ENCODE results near the gene NUMA1. TPM values are rescaled to one million over a fixed set of nuclear protein-coding genes. Genes with fewer than 3 reads are reported as not detected.

NUMA1 gene
- total RNA-seq, 3 donors from 2014 or later: 80.8 to 90.6 (median 85.3) TPM

GRCh38 chr11:71998061-71998460 is 82.3 kb downstream of the NUMA1 start:
- peaks cover 35% of the 10 kb centered on the region for H3K4me1 Mint-ChIP-seq (ENCODE audit: low read depth)
- no peak for ATAC-seq
- H3K4me3 Mint-ChIP-seq: peak overlapping the region; percentile 72

GRCh38 chr11:71997594-71997993 is 82.7 kb downstream of the NUMA1 start:
- H3K27me3 Mint-ChIP-seq (ENCODE audit: low read depth): no peaks in the 10 kb centered on the region
- peaks cover 16% of the 10 kb centered on the region for H3K36me3 Mint-ChIP-seq (ENCODE audit: insufficient read depth)
- peaks cover 34% of the 10 kb centered on the region for H3K4me1 Mint-ChIP-seq (ENCODE audit: low read depth)
- H3K4me3 Mint-ChIP-seq: no peak overlapping the region
- DNase-seq (no peak), ATAC-seq (no peak)
- no peaks in the 10 kb centered on the region for H3K9me3 Mint-ChIP-seq

More at GRCh38 chr11:71998061-71998460, 82.3 kb downstream of the NUMA1 start:
- no peak for DNase-seq
- H3K9me3 Mint-ChIP-seq: no peaks in the 10 kb centered on the region
- H3K27me3 Mint-ChIP-seq (ENCODE audit: low read depth): no peaks in the 10 kb centered on the region
- peaks cover 18% of the 10 kb centered on the region for H3K36me3 Mint-ChIP-seq (ENCODE audit: insufficient read depth)

- Mint-ChIP-seq H3K27me3 (ENCODE audit: low read depth) (no peaks in the 10 kb centered on the region), H3K9me3 (no peaks in the 10 kb centered on the region), H3K4me3 (peak overlapping the region; percentile 26)
These were observed 83.4 kb downstream of the NUMA1 start for GRCh38 chr11:71996946-71997345.

GRCh38 chr11:71996517-71996916 is 83.8 kb downstream of the NUMA1 start:
- ATAC-seq: no peak
- H3K4me3 Mint-ChIP-seq: no peak overlapping the region
- no peak for DNase-seq
- H3K36me3 Mint-ChIP-seq (ENCODE audit: insufficient read depth): peaks cover 9% of the 10 kb centered on the region
- H3K4me1 Mint-ChIP-seq (ENCODE audit: low read depth): peaks cover 33% of the 10 kb centered on the region
- no peaks in the 10 kb centered on the region for H3K9me3 Mint-ChIP-seq
- H3K27me3 Mint-ChIP-seq (ENCODE audit: low read depth): no peaks in the 10 kb centered on the region

More at GRCh38 chr11:71996946-71997345, 83.4 kb downstream of the NUMA1 start:
- H3K36me3 Mint-ChIP-seq (ENCODE audit: insufficient read depth): peaks cover 11% of the 10 kb centered on the region
- peaks cover 34% of the 10 kb centered on the region for H3K4me1 Mint-ChIP-seq (ENCODE audit: low read depth)
- DNase-seq: no peak
- no peak for ATAC-seq

GRCh38 chr11:71995726-71996291 is 84.5 kb downstream of the NUMA1 start:
- ATAC-seq (no peak), DNase-seq (no peak)
- Mint-ChIP-seq H3K9me3 (no peaks in the 10 kb centered on the region), H3K4me1 (ENCODE audit: low read depth) (peaks cover 34% of the 10 kb centered on the region), H3K4me3 (no peak overlapping the region), H3K36me3 (ENCODE audit: insufficient read depth) (peaks cover 11% of the 10 kb centered on the region), H3K27me3 (ENCODE audit: low read depth) (no peaks in the 10 kb centered on the region)

- Mint-ChIP-seq H3K4me1 (ENCODE audit: low read depth) (peaks cover 24% of the 10 kb centered on the region), H3K27me3 (ENCODE audit: low read depth) (no peaks in the 10 kb centered on the region), H3K9me3 (no peaks in the 10 kb centered on the region), H3K36me3 (ENCODE audit: insufficient read depth) (peaks cover 16% of the 10 kb centered on the region), H3K4me3 (no peak overlapping the region)
- DNase-seq: no peak
- no peak for ATAC-seq
These were observed 85.6 kb downstream of the NUMA1 start for GRCh38 chr11:71994786-71995185.

- H3K4me1 Mint-ChIP-seq (ENCODE audit: low read depth): peaks cover 6% of the 10 kb centered on the region
- no peaks in the 10 kb centered on the region for H3K27me3 Mint-ChIP-seq (ENCODE audit: low read depth)
- H3K4me3 Mint-ChIP-seq: no peak overlapping the region
- no peak for DNase-seq
- ATAC-seq: no peak
- no peaks in the 10 kb centered on the region for H3K9me3 Mint-ChIP-seq
- peaks cover 15% of the 10 kb centered on the region for H3K36me3 Mint-ChIP-seq (ENCODE audit: insufficient read depth)
These were observed 88.1 kb downstream of the NUMA1 start for GRCh38 chr11:71992136-71992730.

- peaks cover 6% of the 10 kb centered on the region for H3K4me1 Mint-ChIP-seq (ENCODE audit: low read depth)
- no peak for ATAC-seq
These were observed 88.8 kb downstream of the NUMA1 start for GRCh38 chr11:71991494-71991893.

GRCh38 chr11:71990701-71991100 is 89.6 kb downstream of the NUMA1 start:
- peaks cover 19% of the 10 kb centered on the region for H3K36me3 Mint-ChIP-seq (ENCODE audit: insufficient read depth)
- no peak for ATAC-seq
- H3K4me3 Mint-ChIP-seq: no peak overlapping the region

More at GRCh38 chr11:71991494-71991893, 88.8 kb downstream of the NUMA1 start:
- no peak overlapping the region for H3K4me3 Mint-ChIP-seq
- no peaks in the 10 kb centered on the region for H3K27me3 Mint-ChIP-seq (ENCODE audit: low read depth)
- H3K9me3 Mint-ChIP-seq: no peaks in the 10 kb centered on the region
- peaks cover 16% of the 10 kb centered on the region for H3K36me3 Mint-ChIP-seq (ENCODE audit: insufficient read depth)
- DNase-seq: no peak

GRCh38 chr11:71988050-71988449 is 92.3 kb downstream of the NUMA1 start:
- DNase-seq (no peak), ATAC-seq (no peak)
- H3K4me1 Mint-ChIP-seq (ENCODE audit: low read depth): peaks cover 8% of the 10 kb centered on the region
- H3K27me3 Mint-ChIP-seq (ENCODE audit: low read depth): no peaks in the 10 kb centered on the region
- H3K4me3 Mint-ChIP-seq: no peak overlapping the region
- H3K9me3 Mint-ChIP-seq: no peaks in the 10 kb centered on the region
- H3K36me3 Mint-ChIP-seq (ENCODE audit: insufficient read depth): peaks cover 19% of the 10 kb centered on the region

More at GRCh38 chr11:71990701-71991100, 89.6 kb downstream of the NUMA1 start:
- Mint-ChIP-seq H3K27me3 (ENCODE audit: low read depth) (no peaks in the 10 kb centered on the region), H3K4me1 (ENCODE audit: low read depth) (peaks cover 10% of the 10 kb centered on the region), H3K9me3 (no peaks in the 10 kb centered on the region)
- no peak for DNase-seq

GRCh38 chr11:71987521-71987920 is 92.8 kb downstream of the NUMA1 start:
- Mint-ChIP-seq H3K4me3 (no peak overlapping the region), H3K9me3 (no peaks in the 10 kb centered on the region), H3K36me3 (ENCODE audit: insufficient read depth) (peaks cover 19% of the 10 kb centered on the region), H3K4me1 (ENCODE audit: low read depth) (peaks cover 8% of the 10 kb centered on the region), H3K27me3 (ENCODE audit: low read depth) (no peaks in the 10 kb centered on the region)
- DNase-seq (no peak), ATAC-seq (no peak)

GRCh38 chr11:71986131-71986530 is 94.2 kb downstream of the NUMA1 start:
- no peaks in the 10 kb centered on the region for H3K27me3 Mint-ChIP-seq (ENCODE audit: low read depth)
- H3K9me3 Mint-ChIP-seq: no peaks in the 10 kb centered on the region
- H3K4me1 Mint-ChIP-seq (ENCODE audit: low read depth): peaks cover 4% of the 10 kb centered on the region
- peaks cover 21% of the 10 kb centered on the region for H3K36me3 Mint-ChIP-seq (ENCODE audit: insufficient read depth)
- DNase-seq (no peak), ATAC-seq (no peak)
- no peak overlapping the region for H3K4me3 Mint-ChIP-seq

GRCh38 chr11:71979602-71980001 is 100.7 kb downstream of the NUMA1 start:
- peaks cover 2% of the 10 kb centered on the region for H3K4me1 Mint-ChIP-seq (ENCODE audit: low read depth)
- no peaks in the 10 kb centered on the region for H3K9me3 Mint-ChIP-seq
- no peak for ATAC-seq
- DNase-seq: no peak
- peaks cover 12% of the 10 kb centered on the region for H3K36me3 Mint-ChIP-seq (ENCODE audit: insufficient read depth)
- H3K27me3 Mint-ChIP-seq (ENCODE audit: low read depth): no peaks in the 10 kb centered on the region
- H3K4me3 Mint-ChIP-seq: no peak overlapping the region

- ATAC-seq (no peak), DNase-seq (no peak)
- no peaks in the 10 kb centered on the region for H3K9me3 Mint-ChIP-seq
- H3K36me3 Mint-ChIP-seq (ENCODE audit: insufficient read depth): peaks cover 12% of the 10 kb centered on the region
- H3K27me3 Mint-ChIP-seq (ENCODE audit: low read depth): no peaks in the 10 kb centered on the region
- H3K4me1 Mint-ChIP-seq (ENCODE audit: low read depth): peaks cover 2% of the 10 kb centered on the region
- no peak overlapping the region for H3K4me3 Mint-ChIP-seq
These were observed 101.2 kb downstream of the NUMA1 start for GRCh38 chr11:71979094-71979493.

- H3K4me1 Mint-ChIP-seq (ENCODE audit: low read depth): peaks cover 2% of the 10 kb centered on the region
- peak; percentile 38 to 58 for ATAC-seq
- DNase-seq: peak; percentile 44
- peaks cover 12% of the 10 kb centered on the region for H3K36me3 Mint-ChIP-seq (ENCODE audit: insufficient read depth)
- H3K27me3 Mint-ChIP-seq (ENCODE audit: low read depth): no peaks in the 10 kb centered on the region
- H3K4me3 Mint-ChIP-seq: no peak overlapping the region
- no peaks in the 10 kb centered on the region for H3K9me3 Mint-ChIP-seq
These were observed 102.5 kb downstream of the NUMA1 start for GRCh38 chr11:71977743-71978418.

All from activated T-cell treated with anti-CD3 and anti-CD28 coated beads, Interleukin-2, amount 50 U/mL, for 4 hours (primary cell).